Loucy (cell line): Measurements from ENCODE around the gene SLC39A3.

Experiments
- H2AFZ ChIP-seq: fragments of 200-600 bp; sonication (generic); 2 replicates; pipeline ENCODE4 v1.6.0; 2016; ENCODE audit warnings: antibody characterized with exemption, mild to moderate bottlenecking, low read length, moderate library complexity
- H3F3A ChIP-seq: fragments of 200-600 bp; 2 replicates; pipeline ENCODE4 v1.6.0; 2016; ENCODE audit warnings: antibody characterized with exemption, low read depth, mild to moderate bottlenecking
- H3K27me3 ChIP-seq: fragments of 200-600 bp; sonication (generic); 2 replicates; pipeline ENCODE4 v1.6.1; 2014; ENCODE audit warnings: low read length, mild to moderate bottlenecking; ENCODE audit not compliant: insufficient read depth, poor library complexity, severe bottlenecking
- H3K36me3 ChIP-seq: fragments of 200-600 bp; sonication (generic); 2 replicates; pipeline ENCODE4 v1.6.1; 2016; ENCODE audit warnings: low read length; ENCODE audit not compliant: insufficient read depth
- H3K4me1 ChIP-seq: fragments of 200-600 bp; sonication (generic); 2 replicates; pipeline ENCODE4 v1.5.1; 2014; ENCODE audit warnings: low read length, mild to moderate bottlenecking; ENCODE audit not compliant: insufficient read depth, poor library complexity, severe bottlenecking
- H3K4me2 ChIP-seq: fragments of 200-600 bp; sonication (generic); 2 replicates; pipeline ENCODE4 v1.6.0; 2014; ENCODE audit warnings: antibody characterized with exemption, low read length, low read depth, mild to moderate bottlenecking; ENCODE audit not compliant: poor library complexity, severe bottlenecking
- H3K4me3 ChIP-seq: fragments of 200-600 bp; sonication (generic); 2 replicates; pipeline ENCODE4 v1.5.1; 2014; ENCODE audit warnings: low read length, mild to moderate bottlenecking, mixed read lengths; ENCODE audit not compliant: poor library complexity, severe bottlenecking
- H3K79me2 ChIP-seq: fragments of 200-600 bp; sonication (generic); 2 replicates; pipeline ENCODE4 v1.6.1; 2014; ENCODE audit warnings: low read length; ENCODE audit not compliant: insufficient read depth
- H3K9ac ChIP-seq: fragments of 200-600 bp; sonication (generic); 2 replicates; pipeline ENCODE4 v1.6.0; 2014; ENCODE audit warnings: mild to moderate bottlenecking, low read depth, low read length, moderate library complexity; ENCODE audit not compliant: poor library complexity, severe bottlenecking
- H3K9me2 ChIP-seq: fragments of 200-600 bp; sonication (generic); replicated peaks from 2 replicates; pipeline ENCODE4 v1.6.1; 2016; ENCODE audit warnings: low read depth, low read length, mixed read lengths
- H3K9me3 ChIP-seq: fragments of 200-600 bp; sonication (generic); 2 replicates; pipeline ENCODE4 v1.6.1; 2014; ENCODE audit warnings: mild to moderate bottlenecking, antibody characterized with exemption, low read length, low read depth; ENCODE audit not compliant: insufficient read depth
- H4K20me1 ChIP-seq: fragments of 200-600 bp; sonication (generic); 2 replicates; pipeline ENCODE4 v1.6.0; 2014; ENCODE audit warnings: antibody characterized with exemption, low read length, mild to moderate bottlenecking; ENCODE audit not compliant: insufficient read depth, poor library complexity, severe bottlenecking
- EZH2phosphoT487 ChIP-seq: fragments of 200-600 bp; IDR thresholded peaks from 2 replicates; pipeline ENCODE4 v1.6.1; 2018; ENCODE audit warnings: antibody characterized with exemption, mild to moderate bottlenecking, moderate library complexity, borderline replicate concordance
- TF ChIP-seq, protein P1 (sequence below): fragments of 200-600 bp; sonication (generic); conservative IDR thresholded peaks from 2 replicates; pipeline ENCODE4 v1.5.1; 2014; ENCODE audit warnings: mild to moderate bottlenecking, antibody characterized with exemption, low read length

SLC39A3 gene

DNA sequence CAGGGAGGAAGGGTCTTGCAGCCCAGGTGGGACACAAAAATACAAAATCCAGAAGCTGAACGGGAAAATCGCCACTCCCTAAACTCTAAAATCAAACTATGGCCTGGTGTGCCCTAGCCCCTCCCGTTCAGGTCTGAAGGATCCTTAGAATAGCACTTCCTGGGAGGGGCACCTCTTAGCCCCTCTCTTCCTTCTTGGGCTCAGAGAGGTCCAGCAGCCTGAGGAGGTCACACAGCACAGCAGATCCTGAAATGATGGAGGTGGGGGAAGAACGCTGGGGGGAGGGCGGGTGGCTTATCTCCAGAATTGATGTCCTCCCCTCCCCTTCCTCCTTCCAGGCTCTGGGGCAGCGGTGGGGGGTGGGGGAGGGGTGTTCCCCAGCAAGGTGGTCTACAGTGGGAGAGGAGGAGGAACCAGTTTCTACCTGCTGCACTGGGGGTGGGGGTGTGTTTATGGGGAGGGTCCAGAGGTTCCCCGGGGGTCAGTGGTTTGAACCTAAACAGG lies 20.5 kb downstream of the SLC39A3 start:
- Histone ChIP-seq H3K4me2 (no peak overlapping the region), H3K9ac (no peak overlapping the region), H3K4me1 (no peaks in the 10 kb centered on the region)

DNA sequence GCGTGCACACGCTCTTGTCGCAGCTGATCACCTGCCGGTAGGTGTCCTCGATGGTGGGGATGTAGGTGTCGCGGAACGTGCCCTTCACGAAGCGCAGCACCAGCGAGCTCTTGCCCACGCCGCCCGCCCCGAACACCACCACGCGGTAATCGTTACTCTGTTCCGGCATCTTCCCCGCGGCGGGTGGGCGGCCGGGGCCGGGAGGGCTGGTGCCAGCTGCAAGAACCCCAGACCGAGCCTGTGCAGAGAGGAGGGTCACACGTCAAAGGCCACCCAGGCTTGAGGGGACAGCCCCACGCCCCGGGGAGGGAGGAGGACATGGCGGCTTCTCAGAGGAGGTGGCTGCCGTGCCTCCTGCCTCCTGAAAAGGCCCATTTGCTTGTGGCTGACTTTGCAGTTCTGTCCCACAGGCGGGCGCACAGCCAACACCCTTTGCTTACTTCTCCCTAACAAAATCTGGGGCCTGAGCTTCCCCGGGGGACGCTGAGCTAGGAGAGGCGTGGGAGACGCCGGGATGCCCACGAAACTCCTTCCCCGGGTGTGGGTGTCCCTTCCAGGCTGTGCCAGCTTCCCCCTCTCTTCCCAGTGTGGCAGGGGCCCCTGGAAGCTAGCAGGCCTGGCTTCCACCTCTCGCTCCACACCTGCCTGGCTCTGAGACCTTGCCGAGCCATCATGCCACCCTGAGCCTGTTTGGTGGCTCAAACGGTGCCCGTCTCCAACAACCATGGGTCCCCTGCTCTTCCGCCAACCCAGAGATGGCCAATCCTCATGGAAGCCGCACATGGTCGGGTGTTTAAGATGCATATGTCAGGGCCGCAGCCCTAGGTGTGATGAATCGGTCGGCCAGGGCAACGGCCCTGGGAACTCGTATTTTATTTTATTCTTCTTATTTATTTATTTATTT lies 21.9 kb downstream of the SLC39A3 start:
- Histone ChIP-seq H3K27me3 (no peaks in the 10 kb centered on the region), H3F3A (no peaks in the 10 kb centered on the region), H3K9ac (no peak overlapping the region), H3K36me3 (no peaks in the 10 kb centered on the region), H3K4me1 (no peaks in the 10 kb centered on the region), H2AFZ (no peak overlapping the region), H3K9me3 (peaks cover 5% of the 10 kb centered on the region; the same call in 1 of the 2 replicates), H3K79me2 (no peaks in the 10 kb centered on the region), H3K9me2 (no peaks in the 10 kb centered on the region), H3K4me2 (no peak overlapping the region), H4K20me1 (no peaks in the 10 kb centered on the region), H3K4me3 (no peak overlapping the region)
- TF ChIP-seq, protein P1, sequence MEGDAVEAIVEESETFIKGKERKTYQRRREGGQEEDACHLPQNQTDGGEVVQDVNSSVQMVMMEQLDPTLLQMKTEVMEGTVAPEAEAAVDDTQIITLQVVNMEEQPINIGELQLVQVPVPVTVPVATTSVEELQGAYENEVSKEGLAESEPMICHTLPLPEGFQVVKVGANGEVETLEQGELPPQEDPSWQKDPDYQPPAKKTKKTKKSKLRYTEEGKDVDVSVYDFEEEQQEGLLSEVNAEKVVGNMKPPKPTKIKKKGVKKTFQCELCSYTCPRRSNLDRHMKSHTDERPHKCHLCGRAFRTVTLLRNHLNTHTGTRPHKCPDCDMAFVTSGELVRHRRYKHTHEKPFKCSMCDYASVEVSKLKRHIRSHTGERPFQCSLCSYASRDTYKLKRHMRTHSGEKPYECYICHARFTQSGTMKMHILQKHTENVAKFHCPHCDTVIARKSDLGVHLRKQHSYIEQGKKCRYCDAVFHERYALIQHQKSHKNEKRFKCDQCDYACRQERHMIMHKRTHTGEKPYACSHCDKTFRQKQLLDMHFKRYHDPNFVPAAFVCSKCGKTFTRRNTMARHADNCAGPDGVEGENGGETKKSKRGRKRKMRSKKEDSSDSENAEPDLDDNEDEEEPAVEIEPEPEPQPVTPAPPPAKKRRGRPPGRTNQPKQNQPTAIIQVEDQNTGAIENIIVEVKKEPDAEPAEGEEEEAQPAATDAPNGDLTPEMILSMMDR = no peak
- TF ChIP-seq EZH2phosphoT487 = no peak

More for the DNA sequence above, 20.5 kb downstream of the SLC39A3 start:
- Histone ChIP-seq H4K20me1 (no peaks in the 10 kb centered on the region), H3K4me3 (no peak overlapping the region), H2AFZ (no peak overlapping the region), H3K36me3 (no peaks in the 10 kb centered on the region), H3K9me2 (no peaks in the 10 kb centered on the region), H3K79me2 (no peaks in the 10 kb centered on the region), H3F3A (no peaks in the 10 kb centered on the region), H3K9me3 (peaks cover 5% of the 10 kb centered on the region; the same call in 1 of the 2 replicates), H3K27me3 (no peaks in the 10 kb centered on the region)
- TF ChIP-seq, protein P1 = no peak
- no peak for TF ChIP-seq EZH2phosphoT487

DNA sequence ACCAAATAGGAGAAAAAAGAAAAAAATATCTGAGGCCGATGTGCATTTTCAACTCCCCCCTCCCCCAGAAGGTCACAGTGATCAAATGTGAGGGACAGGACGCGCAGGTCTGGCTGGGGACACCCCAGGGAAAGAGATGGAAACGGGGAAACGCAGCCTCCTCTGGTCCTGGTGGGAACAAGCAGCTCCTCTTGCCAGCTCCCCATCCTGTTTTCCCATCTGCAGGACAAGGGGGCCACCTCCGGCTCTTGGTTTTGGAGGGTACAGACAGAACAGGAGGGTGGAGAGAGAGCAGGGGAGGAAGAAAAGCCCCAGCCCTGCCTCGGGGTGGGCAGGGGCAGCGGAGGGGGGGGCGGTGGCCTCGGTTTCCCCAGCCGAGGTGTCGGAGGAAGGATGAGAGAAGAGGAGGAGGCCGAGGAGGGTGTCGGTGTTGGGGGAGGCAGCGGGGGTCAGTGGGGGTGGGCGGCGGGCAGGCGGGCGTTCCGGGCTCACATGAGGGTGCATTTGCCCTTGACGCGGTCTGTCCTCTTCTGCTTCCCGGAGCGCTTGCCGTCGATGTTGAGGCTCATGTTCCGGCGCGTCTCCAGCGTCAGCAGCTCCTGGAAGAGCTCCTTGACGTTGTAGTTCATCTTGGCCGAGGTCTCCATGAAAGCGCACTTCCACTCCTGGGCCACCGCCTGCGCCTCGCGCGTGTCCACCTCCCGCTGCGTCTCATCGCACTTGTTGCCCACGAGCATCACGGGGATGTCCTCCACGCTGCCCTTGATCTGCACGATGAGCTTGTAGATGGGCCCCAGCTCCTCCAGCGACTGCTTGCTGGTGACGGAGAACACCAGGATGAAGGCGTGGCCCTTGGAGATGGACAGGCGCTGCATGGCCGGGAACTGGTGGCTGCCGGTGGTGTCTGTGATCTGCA lies 22.8 kb downstream of the SLC39A3 start:
- Histone ChIP-seq H3K4me3 (no peak overlapping the region), H3F3A (no peaks in the 10 kb centered on the region), H3K27me3 (no peaks in the 10 kb centered on the region), H3K36me3 (no peaks in the 10 kb centered on the region), H3K4me1 (no peaks in the 10 kb centered on the region), H3K9me3 (peaks cover 5% of the 10 kb centered on the region; the same call in 1 of the 2 replicates), H3K9ac (no peak overlapping the region), H2AFZ (no peak overlapping the region), H4K20me1 (no peaks in the 10 kb centered on the region), H3K79me2 (no peaks in the 10 kb centered on the region), H3K4me2 (no peak overlapping the region), H3K9me2 (no peaks in the 10 kb centered on the region)
- TF ChIP-seq, protein P1 = no peak
- no peak for TF ChIP-seq EZH2phosphoT487
